ENCODE data around the gene ZBTB46.
"Not testable (repeated sequence)": the region's sequence is repeated elsewhere in the genome, so short reads cannot be mapped to it uniquely, and the experiment has no call there.

Gene ZBTB46

GRCh38 chr20:63782051-63782471 lies 49.0 kb downstream of the ZBTB46 start:
- Mint-ChIP-seq H3K4me3 (no peak overlapping the region), H3K27me3 (no peaks in the 10 kb centered on the region), H3K36me3 (ENCODE audit: low read depth) (no peaks in the 10 kb centered on the region), H3K9me3 (no peaks in the 10 kb centered on the region), H3K27ac (no peak overlapping the region), H3K4me1 (ENCODE audit: low read depth) (peaks cover 14% of the 10 kb centered on the region)
- peak; percentile 70 for DNase-seq

GRCh38 chr20:63781181-63781580 lies 49.9 kb downstream of the ZBTB46 start:
- Mint-ChIP-seq H3K4me3 (no peak overlapping the region), H3K27ac (no peak overlapping the region), H3K36me3 (ENCODE audit: low read depth) (no peaks in the 10 kb centered on the region)

GRCh38 chr20:63778857-63779256 lies 52.2 kb downstream of the ZBTB46 start:
- peaks cover 13% of the 10 kb centered on the region for H3K4me1 Mint-ChIP-seq (ENCODE audit: low read depth)
- H3K4me3 Mint-ChIP-seq, result no peak overlapping the region
- DNase-seq, result no peak

More at GRCh38 chr20:63781181-63781580, 49.9 kb downstream of the ZBTB46 start:
- H3K9me3 Mint-ChIP-seq, result no peaks in the 10 kb centered on the region
- H3K4me1 Mint-ChIP-seq (ENCODE audit: low read depth), result peaks cover 14% of the 10 kb centered on the region
- no peak for DNase-seq
- no peaks in the 10 kb centered on the region for H3K27me3 Mint-ChIP-seq

DNA sequence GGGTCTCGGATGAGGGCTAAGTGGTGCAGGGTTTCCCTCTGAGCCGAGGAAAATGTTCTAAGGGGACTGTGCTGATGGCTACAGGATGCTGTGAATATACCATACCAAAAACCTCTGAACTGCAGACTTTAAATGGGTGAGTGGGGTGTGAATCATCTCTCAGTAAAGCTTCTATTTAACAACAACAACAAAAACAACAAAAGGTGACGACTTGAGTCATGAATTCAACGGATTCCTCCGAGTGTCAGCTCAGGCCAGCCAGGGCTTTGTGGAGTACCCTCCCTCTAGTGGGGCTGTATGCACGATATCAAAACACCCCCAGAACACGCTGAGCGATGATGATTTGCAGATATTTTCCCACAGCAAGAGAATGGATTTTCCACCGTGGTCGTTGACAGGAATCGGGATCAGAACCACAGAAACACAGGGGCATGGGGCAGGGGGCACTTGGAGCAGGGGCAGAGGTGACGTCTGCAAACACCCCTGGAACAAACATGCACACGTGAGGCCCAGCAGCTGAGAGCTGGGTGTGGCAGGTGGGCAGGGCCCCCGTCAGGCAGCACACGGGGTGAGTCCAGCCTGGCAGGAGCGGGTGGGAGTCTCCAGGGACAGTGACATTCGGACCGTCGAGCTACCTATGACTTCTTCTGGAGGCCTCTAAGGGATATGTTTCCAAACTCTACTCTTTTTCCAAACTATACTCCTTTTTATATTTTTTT lies 52.9 kb downstream of the ZBTB46 start:
- no peak overlapping the region for H3K4me3 Mint-ChIP-seq

More at GRCh38 chr20:63778857-63779256, 52.2 kb downstream of the ZBTB46 start:
- Mint-ChIP-seq H3K27me3 (no peaks in the 10 kb centered on the region), H3K36me3 (ENCODE audit: low read depth) (no peaks in the 10 kb centered on the region), H3K9me3 (no peaks in the 10 kb centered on the region), H3K27ac (no peak overlapping the region)

GRCh38 chr20:63777614-63778013 lies 53.5 kb downstream of the ZBTB46 start:
- Mint-ChIP-seq H3K4me3 (no peak overlapping the region), H3K4me1 (ENCODE audit: low read depth) (peaks cover 13% of the 10 kb centered on the region), H3K36me3 (ENCODE audit: low read depth) (no peaks in the 10 kb centered on the region)

More for the DNA sequence above, 52.9 kb downstream of the ZBTB46 start:
- Mint-ChIP-seq H3K9me3 (no peaks in the 10 kb centered on the region), H3K36me3 (ENCODE audit: low read depth) (no peaks in the 10 kb centered on the region), H3K27me3 (no peaks in the 10 kb centered on the region), H3K4me1 (ENCODE audit: low read depth) (peaks cover 13% of the 10 kb centered on the region), H3K27ac (no peak overlapping the region)
- no peak for DNase-seq

DNA sequence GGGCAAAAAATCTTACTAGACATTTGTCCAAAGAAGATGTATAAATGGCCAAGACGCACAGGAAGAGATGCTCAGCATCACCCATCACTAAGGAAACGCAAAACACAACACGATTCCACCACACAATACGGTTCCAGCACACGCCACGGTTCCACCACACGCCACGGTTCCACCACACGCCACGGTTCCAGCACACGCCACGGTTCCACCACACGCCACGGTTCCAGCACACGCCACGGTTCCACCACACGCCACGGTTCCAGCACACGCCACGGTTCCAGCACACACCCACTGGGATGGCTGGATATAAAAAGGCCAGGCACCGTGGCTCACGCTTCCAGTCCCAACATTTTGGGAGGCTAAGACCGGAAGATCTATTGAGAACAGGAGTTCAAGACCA lies 54.2 kb downstream of the ZBTB46 start:
- H3K4me1 Mint-ChIP-seq (ENCODE audit: low read depth); H3K9me3 Mint-ChIP-seq; H3K27me3 Mint-ChIP-seq: not testable (repeated sequence)

More at GRCh38 chr20:63777614-63778013, 53.5 kb downstream of the ZBTB46 start:
- DNase-seq, result no peak
- no peaks in the 10 kb centered on the region for H3K9me3 Mint-ChIP-seq
- no peaks in the 10 kb centered on the region for H3K27me3 Mint-ChIP-seq
- H3K27ac Mint-ChIP-seq, result no peak overlapping the region

DNA sequence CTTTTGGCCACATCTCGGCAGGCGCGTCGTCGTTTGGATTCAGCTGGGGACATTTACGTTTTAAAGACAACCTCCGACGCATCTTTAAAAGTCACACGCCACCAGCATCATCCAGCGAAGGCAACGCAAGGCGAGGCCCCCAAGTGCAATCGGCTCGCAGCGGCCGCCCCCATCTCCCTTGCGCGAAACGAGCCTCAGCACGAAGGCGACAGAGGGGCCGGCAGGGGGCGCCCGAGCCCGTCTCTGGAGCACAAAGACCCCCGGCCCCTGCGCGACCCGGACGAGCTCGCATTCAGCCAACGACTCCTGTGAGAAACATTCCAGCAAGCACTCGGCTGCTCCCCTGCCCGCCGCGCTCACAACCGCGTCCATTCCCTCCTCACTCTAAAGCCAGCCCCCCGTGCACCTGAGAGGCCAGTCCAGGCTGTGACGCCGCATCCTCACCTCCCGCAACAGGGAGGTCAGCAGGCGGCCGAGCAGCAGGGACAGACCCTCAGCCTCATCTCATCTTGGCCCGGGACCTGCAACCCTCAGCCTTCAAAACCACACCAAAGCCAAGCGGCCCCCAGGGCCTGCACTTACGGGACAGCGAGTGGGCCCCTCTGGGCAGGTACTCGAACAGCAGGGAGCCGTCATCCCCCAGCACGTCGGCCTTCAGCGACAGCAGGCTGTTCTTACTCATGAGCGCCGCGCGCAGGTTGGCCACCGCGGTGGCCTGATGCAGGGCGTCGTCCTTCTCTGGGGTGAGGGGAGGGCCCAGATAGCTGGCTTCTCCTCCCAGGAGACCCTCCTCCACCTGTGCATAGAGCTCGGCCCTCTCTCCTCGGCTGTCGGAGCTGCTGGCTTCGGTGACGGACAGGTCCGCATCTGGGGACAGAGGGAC lies 55.7 kb downstream of the ZBTB46 start:
- Mint-ChIP-seq H3K27me3 (no peaks in the 10 kb centered on the region), H3K4me3 (no peak overlapping the region), H3K36me3 (ENCODE audit: low read depth) (no peaks in the 10 kb centered on the region), H3K27ac (no peak overlapping the region), H3K9me3 (no peaks in the 10 kb centered on the region), H3K4me1 (ENCODE audit: low read depth) (peaks cover 1% of the 10 kb centered on the region)
- peak; percentile 53 for DNase-seq

More for the DNA sequence above, 54.2 kb downstream of the ZBTB46 start:
- H3K4me3 Mint-ChIP-seq; H3K27ac Mint-ChIP-seq; H3K36me3 Mint-ChIP-seq (ENCODE audit: low read depth); DNase-seq: not testable (repeated sequence)

DNA sequence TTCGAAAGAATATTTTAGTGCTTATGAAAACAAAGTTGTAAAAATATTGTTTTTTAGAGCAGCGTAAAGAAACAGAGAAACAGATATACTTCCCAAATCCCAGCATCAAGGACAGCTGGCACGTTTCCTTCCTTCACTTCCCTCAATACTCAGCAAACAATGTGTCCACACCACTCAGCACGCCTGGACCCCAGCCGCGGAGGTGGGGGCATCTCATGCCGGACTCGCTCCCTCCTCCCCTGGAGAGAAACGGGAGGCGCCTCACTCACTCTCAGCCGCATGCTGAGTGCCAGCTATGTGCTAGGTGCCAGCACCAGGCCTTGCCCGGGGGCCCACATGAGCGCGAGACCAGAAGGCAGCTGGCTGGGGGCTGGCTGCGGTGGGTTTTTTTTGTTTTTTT lies 56.8 kb downstream of the ZBTB46 start:
- Mint-ChIP-seq H3K27me3 (no peaks in the 10 kb centered on the region), H3K9me3 (no peaks in the 10 kb centered on the region), H3K4me3 (no peak overlapping the region), H3K27ac (no peak overlapping the region), H3K4me1 (ENCODE audit: low read depth) (peaks cover 1% of the 10 kb centered on the region), H3K36me3 (ENCODE audit: low read depth) (no peaks in the 10 kb centered on the region)
- DNase-seq, result no peak

- no peak overlapping the region for H3K4me3 Mint-ChIP-seq
- no peak for DNase-seq
These were observed 57.4 kb downstream of the ZBTB46 start for GRCh38 chr20:63773571-63774241.

GRCh38 chr20:63772781-63773518 lies 58.1 kb downstream of the ZBTB46 start:
- H3K27me3 Mint-ChIP-seq, result no peaks in the 10 kb centered on the region
- DNase-seq, result no peak
- H3K27ac Mint-ChIP-seq, result no peak overlapping the region
- H3K4me3 Mint-ChIP-seq, result no peak overlapping the region
- no peaks in the 10 kb centered on the region for H3K36me3 Mint-ChIP-seq (ENCODE audit: low read depth)
- peaks cover 1% of the 10 kb centered on the region for H3K4me1 Mint-ChIP-seq (ENCODE audit: low read depth)
- no peaks in the 10 kb centered on the region for H3K9me3 Mint-ChIP-seq

More at GRCh38 chr20:63773571-63774241, 57.4 kb downstream of the ZBTB46 start:
- Mint-ChIP-seq H3K27ac (no peak overlapping the region), H3K4me1 (ENCODE audit: low read depth) (peaks cover 1% of the 10 kb centered on the region), H3K36me3 (ENCODE audit: low read depth) (no peaks in the 10 kb centered on the region), H3K9me3 (no peaks in the 10 kb centered on the region), H3K27me3 (no peaks in the 10 kb centered on the region)

GRCh38 chr20:63771046-63771707 lies 59.9 kb downstream of the ZBTB46 start:
- H3K9me3 Mint-ChIP-seq, result no peaks in the 10 kb centered on the region
- no peaks in the 10 kb centered on the region for H3K27me3 Mint-ChIP-seq
- no peak overlapping the region for H3K4me3 Mint-ChIP-seq
- no peak overlapping the region for H3K27ac Mint-ChIP-seq
- peaks cover 1% of the 10 kb centered on the region for H3K4me1 Mint-ChIP-seq (ENCODE audit: low read depth)
- no peaks in the 10 kb centered on the region for H3K36me3 Mint-ChIP-seq (ENCODE audit: low read depth)
- no peak for DNase-seq

DNA sequence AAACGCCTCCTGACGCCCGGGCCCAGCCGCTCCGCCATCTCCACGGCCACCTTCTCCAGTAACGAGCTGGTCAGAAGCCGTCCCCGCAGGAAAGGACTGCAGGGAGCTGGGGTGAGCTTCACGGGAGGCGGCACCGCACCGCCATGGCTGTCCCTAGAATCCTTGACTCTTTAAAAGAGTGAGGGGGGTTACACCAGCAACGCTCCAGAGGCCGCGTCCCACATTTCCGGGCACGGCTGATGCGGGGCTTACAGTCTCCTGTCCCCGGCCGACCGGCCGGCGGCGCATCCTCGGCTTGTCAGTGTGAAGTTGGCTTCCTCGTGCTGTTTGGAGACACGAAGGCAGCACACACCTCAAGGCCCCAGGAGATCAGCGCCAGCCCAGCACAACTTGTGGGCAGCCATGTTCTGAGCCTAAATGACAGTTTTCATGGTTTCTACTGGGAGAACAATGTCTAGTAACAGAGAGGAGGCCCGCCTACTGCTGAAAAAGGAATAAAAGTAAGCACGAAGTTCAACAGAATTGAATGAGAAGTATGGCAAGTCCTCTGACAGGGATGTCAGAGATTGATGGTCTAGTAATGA lies 61.1 kb downstream of the ZBTB46 start:
- no peak for DNase-seq
- H3K9me3 Mint-ChIP-seq, result no peaks in the 10 kb centered on the region
- H3K36me3 Mint-ChIP-seq (ENCODE audit: low read depth), result no peaks in the 10 kb centered on the region
- H3K4me3 Mint-ChIP-seq, result no peak overlapping the region
- no peaks in the 10 kb centered on the region for H3K27me3 Mint-ChIP-seq
- H3K4me1 Mint-ChIP-seq (ENCODE audit: low read depth), result peaks cover 1% of the 10 kb centered on the region
- H3K27ac Mint-ChIP-seq, result no peak overlapping the region
